ENCODE results near the gene BTC. TPM values are rescaled to one million over a fixed set of nuclear protein-coding genes. Genes with fewer than 3 reads are reported as not detected.

The BTC gene
- total and polyA plus RNA-seq, 2 of the 13 experiments (the other 11 are each of a cell fraction or from before 2014, with no cell fraction given) = not detected

DNA sequence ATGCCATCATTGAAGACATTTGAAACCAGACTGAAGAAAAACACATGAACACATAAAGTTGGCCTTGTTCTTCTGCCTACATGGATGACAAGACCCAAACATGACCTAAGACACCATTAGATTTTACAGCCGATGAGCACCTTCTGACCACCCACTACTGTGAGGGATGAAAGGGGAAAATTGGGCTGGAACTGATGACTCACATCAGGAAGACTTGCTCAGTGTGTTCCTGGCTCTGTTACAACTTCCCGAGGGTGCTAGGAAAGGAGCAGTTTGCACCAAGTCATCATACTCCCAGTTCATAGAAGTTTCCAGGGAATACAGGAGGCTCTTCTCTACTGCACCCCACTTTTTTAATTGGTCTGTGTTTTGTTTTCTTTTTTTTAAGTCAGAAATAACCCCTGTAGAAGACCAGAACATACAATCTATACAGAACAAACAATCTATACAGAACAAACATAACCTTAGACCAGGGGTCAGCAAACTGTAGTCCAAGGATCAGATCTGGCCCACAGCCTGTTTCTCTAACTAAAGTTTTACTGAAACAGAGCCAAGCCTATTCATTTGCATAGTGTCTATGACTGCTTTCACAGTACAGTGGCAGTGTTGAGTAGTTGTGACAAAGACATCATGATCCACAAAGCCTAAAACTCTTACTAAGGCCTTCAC lies 25.3 kb downstream of the BTC start (continued):
- TF ChIP-seq, protein P1, sequence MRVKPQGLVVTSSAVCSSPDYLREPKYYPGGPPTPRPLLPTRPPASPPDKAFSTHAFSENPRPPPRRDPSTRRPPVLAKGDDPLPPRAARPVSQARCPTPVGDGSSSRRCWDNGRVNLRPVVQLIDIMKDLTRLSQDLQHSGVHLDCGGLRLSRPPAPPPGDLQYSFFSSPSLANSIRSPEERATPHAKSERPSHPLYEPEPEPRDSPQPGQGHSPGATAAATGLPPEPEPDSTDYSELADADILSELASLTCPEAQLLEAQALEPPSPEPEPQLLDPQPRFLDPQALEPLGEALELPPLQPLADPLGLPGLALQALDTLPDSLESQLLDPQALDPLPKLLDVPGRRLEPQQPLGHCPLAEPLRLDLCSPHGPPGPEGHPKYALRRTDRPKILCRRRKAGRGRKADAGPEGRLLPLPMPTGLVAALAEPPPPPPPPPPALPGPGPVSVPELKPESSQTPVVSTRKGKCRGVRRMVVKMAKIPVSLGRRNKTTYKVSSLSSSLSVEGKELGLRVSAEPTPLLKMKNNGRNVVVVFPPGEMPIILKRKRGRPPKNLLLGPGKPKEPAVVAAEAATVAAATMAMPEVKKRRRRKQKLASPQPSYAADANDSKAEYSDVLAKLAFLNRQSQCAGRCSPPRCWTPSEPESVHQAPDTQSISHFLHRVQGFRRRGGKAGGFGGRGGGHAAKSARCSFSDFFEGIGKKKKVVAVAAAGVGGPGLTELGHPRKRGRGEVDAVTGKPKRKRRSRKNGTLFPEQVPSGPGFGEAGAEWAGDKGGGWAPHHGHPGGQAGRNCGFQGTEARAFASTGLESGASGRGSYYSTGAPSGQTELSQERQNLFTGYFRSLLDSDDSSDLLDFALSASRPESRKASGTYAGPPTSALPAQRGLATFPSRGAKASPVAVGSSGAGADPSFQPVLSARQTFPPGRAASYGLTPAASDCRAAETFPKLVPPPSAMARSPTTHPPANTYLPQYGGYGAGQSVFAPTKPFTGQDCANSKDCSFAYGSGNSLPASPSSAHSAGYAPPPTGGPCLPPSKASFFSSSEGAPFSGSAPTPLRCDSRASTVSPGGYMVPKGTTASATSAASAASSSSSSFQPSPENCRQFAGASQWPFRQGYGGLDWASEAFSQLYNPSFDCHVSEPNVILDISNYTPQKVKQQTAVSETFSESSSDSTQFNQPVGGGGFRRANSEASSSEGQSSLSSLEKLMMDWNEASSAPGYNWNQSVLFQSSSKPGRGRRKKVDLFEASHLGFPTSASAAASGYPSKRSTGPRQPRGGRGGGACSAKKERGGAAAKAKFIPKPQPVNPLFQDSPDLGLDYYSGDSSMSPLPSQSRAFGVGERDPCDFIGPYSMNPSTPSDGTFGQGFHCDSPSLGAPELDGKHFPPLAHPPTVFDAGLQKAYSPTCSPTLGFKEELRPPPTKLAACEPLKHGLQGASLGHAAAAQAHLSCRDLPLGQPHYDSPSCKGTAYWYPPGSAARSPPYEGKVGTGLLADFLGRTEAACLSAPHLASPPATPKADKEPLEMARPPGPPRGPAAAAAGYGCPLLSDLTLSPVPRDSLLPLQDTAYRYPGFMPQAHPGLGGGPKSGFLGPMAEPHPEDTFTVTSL (CRISPR knock-in tag; IDR thresholded peaks at IDR 0.05; ENCODE audit: borderline replicate concordance) = peak; percentile 44; the same call in 1 of the 2 replicates
- 0 out of 2 replicates have a peak, but pooled peaks have one; percentile 19 for TF ChIP-seq RARA (CRISPR knock-in tag; IDR thresholded peaks at IDR 0.05)
- peak; percentile 66 for TF ChIP-seq NR2F2 (IDR thresholded peaks at IDR 0.05; ENCODE audit: borderline replicate concordance, low read depth)
- TF ChIP-seq REPIN1 (CRISPR knock-in tag; IDR thresholded peaks at IDR 0.05; ENCODE audit: borderline replicate concordance, low read depth) = no peak
- TF ChIP-seq SNAPC2 (CRISPR knock-in tag; IDR thresholded peaks at IDR 0.05) = no peak
- no peak for TF ChIP-seq DMAP1 (CRISPR knock-in tag; IDR thresholded peaks at IDR 0.05)
- TF ChIP-seq ZNF180 (CRISPR knock-in tag; IDR thresholded peaks at IDR 0.05; ENCODE audit: borderline replicate concordance, low read depth) = no peak
- no peak for TF ChIP-seq TGIF2 (CRISPR knock-in tag; IDR thresholded peaks at IDR 0.05)
- no peak for TF ChIP-seq ZNF768 (CRISPR knock-in tag; IDR thresholded peaks at IDR 0.05)
- TF ChIP-seq ZNF34 (CRISPR knock-in tag; IDR thresholded peaks at IDR 0.05; ENCODE audit: borderline replicate concordance) = no peak
- TF ChIP-seq, protein P2, sequence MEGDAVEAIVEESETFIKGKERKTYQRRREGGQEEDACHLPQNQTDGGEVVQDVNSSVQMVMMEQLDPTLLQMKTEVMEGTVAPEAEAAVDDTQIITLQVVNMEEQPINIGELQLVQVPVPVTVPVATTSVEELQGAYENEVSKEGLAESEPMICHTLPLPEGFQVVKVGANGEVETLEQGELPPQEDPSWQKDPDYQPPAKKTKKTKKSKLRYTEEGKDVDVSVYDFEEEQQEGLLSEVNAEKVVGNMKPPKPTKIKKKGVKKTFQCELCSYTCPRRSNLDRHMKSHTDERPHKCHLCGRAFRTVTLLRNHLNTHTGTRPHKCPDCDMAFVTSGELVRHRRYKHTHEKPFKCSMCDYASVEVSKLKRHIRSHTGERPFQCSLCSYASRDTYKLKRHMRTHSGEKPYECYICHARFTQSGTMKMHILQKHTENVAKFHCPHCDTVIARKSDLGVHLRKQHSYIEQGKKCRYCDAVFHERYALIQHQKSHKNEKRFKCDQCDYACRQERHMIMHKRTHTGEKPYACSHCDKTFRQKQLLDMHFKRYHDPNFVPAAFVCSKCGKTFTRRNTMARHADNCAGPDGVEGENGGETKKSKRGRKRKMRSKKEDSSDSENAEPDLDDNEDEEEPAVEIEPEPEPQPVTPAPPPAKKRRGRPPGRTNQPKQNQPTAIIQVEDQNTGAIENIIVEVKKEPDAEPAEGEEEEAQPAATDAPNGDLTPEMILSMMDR (CRISPR knock-in tag; IDR thresholded peaks at IDR 0.05) = peak; percentile 18; the same call in 1 of the 2 replicates
- TF ChIP-seq HNF4A (CRISPR knock-in tag; IDR thresholded peaks at IDR 0.05) = peak; percentile 53
- TF ChIP-seq, protein P3, sequence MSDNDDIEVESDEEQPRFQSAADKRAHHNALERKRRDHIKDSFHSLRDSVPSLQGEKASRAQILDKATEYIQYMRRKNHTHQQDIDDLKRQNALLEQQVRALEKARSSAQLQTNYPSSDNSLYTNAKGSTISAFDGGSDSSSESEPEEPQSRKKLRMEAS (IDR thresholded peaks at IDR 0.05) = no peak
- 0 out of 2 replicates have a peak, but pooled peaks have one; percentile 18 for TF ChIP-seq NFIC (IDR thresholded peaks at IDR 0.05; ENCODE audit: low read length)
- TF ChIP-seq, protein P4, sequence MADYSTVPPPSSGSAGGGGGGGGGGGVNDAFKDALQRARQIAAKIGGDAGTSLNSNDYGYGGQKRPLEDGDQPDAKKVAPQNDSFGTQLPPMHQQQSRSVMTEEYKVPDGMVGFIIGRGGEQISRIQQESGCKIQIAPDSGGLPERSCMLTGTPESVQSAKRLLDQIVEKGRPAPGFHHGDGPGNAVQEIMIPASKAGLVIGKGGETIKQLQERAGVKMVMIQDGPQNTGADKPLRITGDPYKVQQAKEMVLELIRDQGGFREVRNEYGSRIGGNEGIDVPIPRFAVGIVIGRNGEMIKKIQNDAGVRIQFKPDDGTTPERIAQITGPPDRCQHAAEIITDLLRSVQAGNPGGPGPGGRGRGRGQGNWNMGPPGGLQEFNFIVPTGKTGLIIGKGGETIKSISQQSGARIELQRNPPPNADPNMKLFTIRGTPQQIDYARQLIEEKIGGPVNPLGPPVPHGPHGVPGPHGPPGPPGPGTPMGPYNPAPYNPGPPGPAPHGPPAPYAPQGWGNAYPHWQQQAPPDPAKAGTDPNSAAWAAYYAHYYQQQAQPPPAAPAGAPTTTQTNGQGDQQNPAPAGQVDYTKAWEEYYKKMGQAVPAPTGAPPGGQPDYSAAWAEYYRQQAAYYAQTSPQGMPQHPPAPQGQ (CRISPR knock-in tag; IDR thresholded peaks at IDR 0.05; ENCODE audit: borderline replicate concordance) = no peak
- TF ChIP-seq, protein P5, sequence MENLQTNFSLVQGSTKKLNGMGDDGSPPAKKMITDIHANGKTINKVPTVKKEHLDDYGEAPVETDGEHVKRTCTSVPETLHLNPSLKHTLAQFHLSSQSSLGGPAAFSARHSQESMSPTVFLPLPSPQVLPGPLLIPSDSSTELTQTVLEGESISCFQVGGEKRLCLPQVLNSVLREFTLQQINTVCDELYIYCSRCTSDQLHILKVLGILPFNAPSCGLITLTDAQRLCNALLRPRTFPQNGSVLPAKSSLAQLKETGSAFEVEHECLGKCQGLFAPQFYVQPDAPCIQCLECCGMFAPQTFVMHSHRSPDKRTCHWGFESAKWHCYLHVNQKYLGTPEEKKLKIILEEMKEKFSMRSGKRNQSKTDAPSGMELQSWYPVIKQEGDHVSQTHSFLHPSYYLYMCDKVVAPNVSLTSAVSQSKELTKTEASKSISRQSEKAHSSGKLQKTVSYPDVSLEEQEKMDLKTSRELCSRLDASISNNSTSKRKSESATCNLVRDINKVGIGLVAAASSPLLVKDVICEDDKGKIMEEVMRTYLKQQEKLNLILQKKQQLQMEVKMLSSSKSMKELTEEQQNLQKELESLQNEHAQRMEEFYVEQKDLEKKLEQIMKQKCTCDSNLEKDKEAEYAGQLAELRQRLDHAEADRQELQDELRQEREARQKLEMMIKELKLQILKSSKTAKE (CRISPR knock-in tag; IDR thresholded peaks at IDR 0.05; ENCODE audit: borderline replicate concordance) = no peak
- 0 out of 2 replicates have a peak, but pooled peaks have one; percentile 11 for TF ChIP-seq CREB1 (IDR thresholded peaks at IDR 0.05)
- no peak for TF ChIP-seq CREB1 (CRISPR knock-in tag; IDR thresholded peaks at IDR 0.05)
- TF ChIP-seq NR2F6 (IDR thresholded peaks at IDR 0.05) = peak; percentile 62
- TF ChIP-seq NR2F6 (CRISPR knock-in tag; IDR thresholded peaks at IDR 0.05) = no peak
